HG02973 (cell line): Measurements from ENCODE around the gene MSS51.
"Not testable (repeated sequence)": the region's sequence is repeated elsewhere in the genome, so short reads cannot be mapped to it uniquely, and the experiment has no call there.

Experiments
- ATAC-seq: cut with Tn5 transposase; IDR thresholded peaks from one replicate; pipeline ENCODE4 v1.9.1; 2021; ENCODE audit warnings: moderate library complexity; ENCODE audit not compliant: unreplicated experiment

The MSS51 gene

GRCh38 chr10:73416571-73416970 is 16.8 kb downstream of the MSS51 start:
- ATAC-seq, result no peak

GRCh38 chr10:73414230-73414945 is 19.0 kb downstream of the MSS51 start:
- ATAC-seq, result peak; percentile 27

- peak; percentile 86 for ATAC-seq
Observed at GRCh38 chr10:73413528-73414229, 19.7 kb downstream of the MSS51 start, which contains the start of gene ANXA7. Gene ANXA7, minus strand, starts transcription at chr10:73414058. Its CDS starts 13,202 bp downstream, at chr10:73400856.

GRCh38 chr10:73413108-73413527 is 20.2 kb downstream of the MSS51 start:
- ATAC-seq, result peak; percentile 29

GRCh38 chr10:73410897-73411296 is 22.5 kb downstream of the MSS51 start:
- no peak for ATAC-seq

- no peak for ATAC-seq
Observed at GRCh38 chr10:73408978-73409521, 24.3 kb downstream of the MSS51 start.

- ATAC-seq, result no peak
Observed at GRCh38 chr10:73408061-73408460, 25.3 kb downstream of the MSS51 start.

- ATAC-seq, result no peak
Observed at GRCh38 chr10:73407495-73407894, 25.9 kb downstream of the MSS51 start.

GRCh38 chr10:73406846-73407245 is 26.5 kb downstream of the MSS51 start:
- no peak for ATAC-seq

- ATAC-seq, result no peak
Observed at GRCh38 chr10:73405556-73405955, 27.8 kb downstream of the MSS51 start.

GRCh38 chr10:73404690-73405089 is 28.7 kb downstream of the MSS51 start:
- ATAC-seq, result no peak

GRCh38 chr10:73401636-73402035 is 31.7 kb downstream of the MSS51 start:
- ATAC-seq, result no peak

- ATAC-seq, result no peak
Observed at GRCh38 chr10:73399063-73399462, 34.3 kb downstream of the MSS51 start.

- no peak for ATAC-seq
Observed at GRCh38 chr10:73398024-73398423, 35.3 kb downstream of the MSS51 start.

- not testable (repeated sequence) for ATAC-seq
Observed at GRCh38 chr10:73394325-73394724, 39.0 kb downstream of the MSS51 start.

GRCh38 chr10:73388228-73388627 is 45.1 kb downstream of the MSS51 start:
- no peak for ATAC-seq

GRCh38 chr10:73386583-73386982 is 46.8 kb downstream of the MSS51 start:
- no peak for ATAC-seq

GRCh38 chr10:73379064-73379748 is 54.2 kb downstream of the MSS51 start:
- ATAC-seq, result no peak

GRCh38 chr10:73376679-73377078 is 56.7 kb downstream of the MSS51 start:
- ATAC-seq, result no peak
